ENCODE measurements around the gene BSPRY. TPM values are rescaled to one million over a fixed set of nuclear protein-coding genes. Genes with fewer than 3 reads are reported as not detected.
"Not testable (repeated sequence)": the region's sequence is repeated elsewhere in the genome, so short reads cannot be mapped to it uniquely, and the experiment has no call there.

The BSPRY gene
- polyA plus RNA-seq, 1 donor: 9.5 TPM

- no peak for DNase-seq
- 86% methylated on average over 1 of the region's 13 CpGs for WGBS (ENCODE audit: insufficient coverage, low lambda C conversion rate)
- Histone ChIP-seq H3K9me3 (ENCODE audit: control insufficient read depth, low read depth, low read length) (no peaks in the 10 kb centered on the region), H3K4me1 (ENCODE audit: control insufficient read depth, insufficient read depth, low read length) (peaks cover 28% of the 10 kb centered on the region), H3K36me3 (ENCODE audit: control insufficient read depth, insufficient read depth, low read length) (peaks cover 24% of the 10 kb centered on the region), H3K4me3 (ENCODE audit: low read length) (no peak overlapping the region), H3K27me3 (ENCODE audit: control insufficient read depth, insufficient read depth, low read length) (no peaks in the 10 kb centered on the region), H3K27ac (ENCODE audit: low read length) (no peak overlapping the region)
Observed at GRCh38 chr9:113368982-113369854, 19.9 kb downstream of the BSPRY start.

DNA sequence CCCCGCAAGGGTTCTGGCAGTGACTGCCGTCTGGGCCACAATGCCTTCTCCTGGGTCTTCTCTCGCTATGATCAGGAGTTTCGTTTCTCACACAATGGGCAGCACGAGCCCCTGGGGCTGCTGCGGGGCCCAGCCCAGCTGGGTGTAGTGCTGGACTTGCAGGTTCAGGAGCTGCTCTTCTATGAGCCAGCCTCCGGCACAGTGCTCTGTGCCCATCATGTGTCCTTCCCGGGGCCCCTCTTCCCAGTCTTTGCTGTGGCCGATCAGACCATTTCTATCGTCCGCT lies 20.5 kb downstream of the BSPRY start:
- peaks cover 30% of the 10 kb centered on the region for H3K36me3 ChIP-seq (ENCODE audit: control insufficient read depth, insufficient read depth, low read length)
- H3K9me3 ChIP-seq (ENCODE audit: control insufficient read depth, low read depth, low read length): no peaks in the 10 kb centered on the region
- H3K27me3 ChIP-seq (ENCODE audit: control insufficient read depth, insufficient read depth, low read length): no peaks in the 10 kb centered on the region
- H3K4me3 ChIP-seq (ENCODE audit: low read length): no peak overlapping the region
- peaks cover 33% of the 10 kb centered on the region for H3K4me1 ChIP-seq (ENCODE audit: control insufficient read depth, insufficient read depth, low read length)
- H3K27ac ChIP-seq (ENCODE audit: low read length): no peak overlapping the region
- no peak for DNase-seq
- no CpG with 5 or more reads among the region's 11 CpGs for WGBS (ENCODE audit: insufficient coverage, low lambda C conversion rate)

GRCh38 chr9:113370806-113371325 lies 21.5 kb downstream of the BSPRY start:
- no CpG with 5 or more reads among the region's 8 CpGs for WGBS (ENCODE audit: insufficient coverage, low lambda C conversion rate)
- Histone ChIP-seq H3K36me3 (ENCODE audit: control insufficient read depth, insufficient read depth, low read length) (peaks cover 35% of the 10 kb centered on the region), H3K4me3 (ENCODE audit: low read length) (no peak overlapping the region), H3K27me3 (ENCODE audit: control insufficient read depth, insufficient read depth, low read length) (no peaks in the 10 kb centered on the region), H3K9me3 (ENCODE audit: control insufficient read depth, low read depth, low read length) (no peaks in the 10 kb centered on the region), H3K4me1 (ENCODE audit: control insufficient read depth, insufficient read depth, low read length) (peaks cover 37% of the 10 kb centered on the region), H3K27ac (ENCODE audit: low read length) (no peak overlapping the region)
- peak in 1 of 2 donors; percentile 49 for DNase-seq

- H3K27ac ChIP-seq (ENCODE audit: low read length): peak overlapping the region; percentile 15
- H3K36me3 ChIP-seq (ENCODE audit: control insufficient read depth, insufficient read depth, low read length): peaks cover 35% of the 10 kb centered on the region
- H3K4me3 ChIP-seq (ENCODE audit: low read length): no peak overlapping the region
- H3K9me3 ChIP-seq (ENCODE audit: control insufficient read depth, low read depth, low read length): no peaks in the 10 kb centered on the region
- H3K27me3 ChIP-seq (ENCODE audit: control insufficient read depth, insufficient read depth, low read length): no peaks in the 10 kb centered on the region
- no peak for DNase-seq
- WGBS (ENCODE audit: insufficient coverage, low lambda C conversion rate): no CpG with 5 or more reads among the region's 5 CpGs
- H3K4me1 ChIP-seq (ENCODE audit: control insufficient read depth, insufficient read depth, low read length): peaks cover 38% of the 10 kb centered on the region
Observed at GRCh38 chr9:113372059-113372458, 22.7 kb downstream of the BSPRY start.

GRCh38 chr9:113373256-113373655 lies 23.9 kb downstream of the BSPRY start:
- WGBS (ENCODE audit: insufficient coverage, low lambda C conversion rate): no CpG with 5 or more reads among the region's 3 CpGs
- Histone ChIP-seq H3K27ac (ENCODE audit: low read length) (peak overlapping the region; percentile 100), H3K9me3 (ENCODE audit: control insufficient read depth, low read depth, low read length) (no peaks in the 10 kb centered on the region), H3K27me3 (ENCODE audit: control insufficient read depth, insufficient read depth, low read length) (no peaks in the 10 kb centered on the region), H3K4me1 (ENCODE audit: control insufficient read depth, insufficient read depth, low read length) (peaks cover 47% of the 10 kb centered on the region), H3K4me3 (ENCODE audit: low read length) (peak overlapping the region; percentile 100), H3K36me3 (ENCODE audit: control insufficient read depth, insufficient read depth, low read length) (peaks cover 35% of the 10 kb centered on the region)
- peak; percentile 65 to 86 for DNase-seq

GRCh38 chr9:113373676-113374392 lies 24.5 kb downstream of the BSPRY start:
- no peak for DNase-seq
- Histone ChIP-seq H3K9me3 (ENCODE audit: control insufficient read depth, low read depth, low read length) (no peaks in the 10 kb centered on the region), H3K4me3 (ENCODE audit: low read length) (peak overlapping the region; percentile 100), H3K27ac (ENCODE audit: low read length) (peak overlapping the region; percentile 100), H3K4me1 (ENCODE audit: control insufficient read depth, insufficient read depth, low read length) (peaks cover 52% of the 10 kb centered on the region), H3K27me3 (ENCODE audit: control insufficient read depth, insufficient read depth, low read length) (no peaks in the 10 kb centered on the region), H3K36me3 (ENCODE audit: control insufficient read depth, insufficient read depth, low read length) (peaks cover 35% of the 10 kb centered on the region)
- no CpG with 5 or more reads among the region's 24 CpGs for WGBS (ENCODE audit: insufficient coverage, low lambda C conversion rate)

DNA sequence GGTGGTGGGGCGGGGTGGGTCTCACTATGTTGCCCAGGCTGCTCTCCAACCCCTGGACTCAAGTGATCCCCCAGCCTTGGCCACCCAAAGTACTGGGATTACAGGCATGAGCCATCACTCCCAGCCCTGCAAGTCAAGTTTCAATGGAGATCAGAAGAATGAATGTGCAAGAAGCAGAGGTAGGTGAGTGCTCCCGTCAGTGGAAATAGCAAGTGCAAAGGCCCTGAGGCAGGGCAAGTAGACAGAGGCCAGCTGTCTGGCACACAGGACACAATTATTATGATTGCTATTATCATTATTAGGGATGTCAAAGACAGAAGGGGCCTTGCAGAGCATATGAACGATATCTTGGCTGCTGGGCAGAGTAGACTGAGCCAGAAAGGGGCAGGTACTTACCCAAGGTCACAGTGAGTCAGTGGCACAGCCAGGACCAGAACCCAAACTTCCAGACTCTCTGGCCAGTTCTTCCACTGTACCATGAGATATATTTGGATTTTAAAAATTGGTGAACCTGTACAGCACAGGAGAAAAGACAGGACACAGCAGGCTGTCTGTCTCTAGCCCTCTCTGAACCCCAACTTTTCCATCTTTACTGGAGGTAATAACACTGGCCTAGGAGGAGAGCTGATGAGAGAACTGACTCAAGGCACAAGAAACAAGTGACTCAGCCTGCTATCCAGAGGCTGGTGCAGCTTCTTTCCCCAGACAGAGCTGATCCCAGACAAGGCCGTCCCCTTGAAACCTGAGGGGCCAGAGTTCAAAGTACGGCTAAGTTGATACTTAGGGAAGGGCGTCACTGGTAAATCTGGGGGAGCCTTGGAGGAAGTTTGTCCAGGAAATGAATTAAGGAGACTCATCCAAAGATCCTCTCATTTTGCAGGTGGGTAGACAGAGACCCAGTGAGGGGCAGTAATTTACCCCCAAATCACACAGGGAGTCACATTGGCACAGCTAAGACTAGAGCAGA lies 26.0 kb downstream of the BSPRY start:
- Histone ChIP-seq H3K27me3 (ENCODE audit: control insufficient read depth, insufficient read depth, low read length) (no peaks in the 10 kb centered on the region), H3K4me3 (ENCODE audit: low read length) (peak overlapping the region; percentile 100), H3K36me3 (ENCODE audit: control insufficient read depth, insufficient read depth, low read length) (peaks cover 35% of the 10 kb centered on the region), H3K4me1 (ENCODE audit: control insufficient read depth, insufficient read depth, low read length) (peaks cover 63% of the 10 kb centered on the region), H3K9me3 (ENCODE audit: control insufficient read depth, low read depth, low read length) (no peaks in the 10 kb centered on the region), H3K27ac (ENCODE audit: low read length) (peak overlapping the region; percentile 100)
- no CpG with 5 or more reads among the region's 6 CpGs for WGBS (ENCODE audit: insufficient coverage, low lambda C conversion rate)
- DNase-seq: peak; percentile 93 to 97

GRCh38 chr9:113376634-113377567 lies 27.6 kb downstream of the BSPRY start, which contains the start of gene HDHD3:
TSS of gene HDHD3 (minus strand) at chr9:113376986. CDS start at chr9:113374354, 2,632 bp downstream.
- Histone ChIP-seq H3K4me3 (ENCODE audit: low read length) (peak within 1 kb of the TSS; percentile 100), H3K36me3 (ENCODE audit: control insufficient read depth, insufficient read depth, low read length) (peaks cover 35% of the 10 kb centered on the region), H3K9me3 (ENCODE audit: control insufficient read depth, low read depth, low read length) (no peaks in the 10 kb centered on the region), H3K27ac (ENCODE audit: low read length) (peak within 1 kb of the TSS; percentile 100), H3K27me3 (ENCODE audit: control insufficient read depth, insufficient read depth, low read length) (no peaks in the 10 kb centered on the region), H3K4me1 (ENCODE audit: control insufficient read depth, insufficient read depth, low read length) (peaks cover 67% of the 10 kb centered on the region)
- WGBS (ENCODE audit: insufficient coverage, low lambda C conversion rate): no CpG with 5 or more reads among the region's 74 CpGs
- DNase-seq: peak; percentile 86 to 93

DNA sequence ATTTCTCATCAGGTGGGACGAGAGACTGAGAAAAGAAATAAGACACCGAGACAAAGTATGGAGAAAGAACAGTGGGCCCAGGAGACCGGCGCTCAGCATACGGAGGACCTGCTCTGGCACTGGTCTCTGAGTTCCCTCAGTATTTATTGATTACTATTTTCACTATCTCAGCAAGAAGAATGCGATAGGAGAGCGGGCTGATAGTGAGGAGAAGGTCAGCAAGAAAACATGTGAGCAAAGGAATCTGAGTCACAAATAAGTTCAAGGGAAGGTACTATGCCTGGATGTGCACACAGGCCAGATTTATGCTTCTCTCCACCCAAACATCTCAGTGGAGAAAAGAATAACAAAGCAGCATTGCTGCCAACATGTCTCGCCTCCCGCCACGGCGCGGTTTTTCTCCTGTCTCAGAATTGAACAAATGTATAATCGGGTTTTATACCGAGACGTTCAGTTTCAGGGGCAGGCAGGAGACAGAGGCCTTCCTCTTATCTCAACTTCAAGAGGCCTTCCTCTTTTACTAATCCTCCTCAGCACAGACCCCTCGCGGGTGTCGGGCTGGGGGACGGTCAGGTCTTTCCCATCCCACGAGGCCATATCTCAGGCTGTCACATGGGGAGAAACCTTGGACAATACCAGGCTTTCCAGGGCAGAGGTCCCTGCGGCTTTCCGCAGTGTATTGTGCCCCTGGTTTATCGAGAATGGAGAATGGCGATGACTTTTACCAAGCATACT lies 29.9 kb downstream of the BSPRY start:
- H3K36me3 ChIP-seq (ENCODE audit: control insufficient read depth, insufficient read depth, low read length): peaks cover 11% of the 10 kb centered on the region
- H3K27ac ChIP-seq (ENCODE audit: low read length): peak overlapping the region; percentile 93
- H3K4me3 ChIP-seq (ENCODE audit: low read length); H3K9me3 ChIP-seq (ENCODE audit: control insufficient read depth, low read depth, low read length); H3K27me3 ChIP-seq (ENCODE audit: control insufficient read depth, insufficient read depth, low read length): not testable (repeated sequence)
- DNase-seq: peak in 1 of 2 donors; percentile 60
- H3K4me1 ChIP-seq (ENCODE audit: control insufficient read depth, insufficient read depth, low read length): peaks cover 61% of the 10 kb centered on the region
- no CpG with 5 or more reads among the region's 24 CpGs for WGBS (ENCODE audit: insufficient coverage, low lambda C conversion rate)

All from large intestine (tissue), 3 donors.